ENCODE results near the gene FSTL4.

DNA sequence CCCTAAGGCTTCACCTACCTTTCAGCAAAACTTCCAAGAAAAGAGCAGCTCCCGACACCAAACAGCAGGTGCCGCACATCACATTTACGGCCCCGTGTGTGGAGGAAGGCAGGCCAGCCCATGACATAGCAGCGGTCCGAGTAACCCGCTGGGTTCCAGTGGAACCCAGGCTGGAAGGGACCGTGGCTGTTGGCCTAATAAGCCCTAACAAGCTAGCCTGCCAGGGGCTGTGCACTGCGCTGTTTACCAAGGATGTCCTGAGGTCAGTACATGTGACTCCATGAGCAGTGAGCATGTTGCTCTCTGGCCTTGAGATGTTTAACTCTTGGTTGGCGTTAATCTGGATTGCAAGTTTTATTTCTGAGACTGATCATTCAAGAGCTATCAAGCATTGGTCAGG, 131.5 kb downstream of the FSTL4 start:
- TF ChIP-seq, protein P1, sequence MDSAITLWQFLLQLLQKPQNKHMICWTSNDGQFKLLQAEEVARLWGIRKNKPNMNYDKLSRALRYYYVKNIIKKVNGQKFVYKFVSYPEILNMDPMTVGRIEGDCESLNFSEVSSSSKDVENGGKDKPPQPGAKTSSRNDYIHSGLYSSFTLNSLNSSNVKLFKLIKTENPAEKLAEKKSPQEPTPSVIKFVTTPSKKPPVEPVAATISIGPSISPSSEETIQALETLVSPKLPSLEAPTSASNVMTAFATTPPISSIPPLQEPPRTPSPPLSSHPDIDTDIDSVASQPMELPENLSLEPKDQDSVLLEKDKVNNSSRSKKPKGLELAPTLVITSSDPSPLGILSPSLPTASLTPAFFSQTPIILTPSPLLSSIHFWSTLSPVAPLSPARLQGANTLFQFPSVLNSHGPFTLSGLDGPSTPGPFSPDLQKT (CRISPR knock-in tag; IDR thresholded peaks at IDR 0.05; ENCODE audit: borderline replicate concordance): no peak
- no peak for TF ChIP-seq GATA4 (IDR thresholded peaks at IDR 0.05; ENCODE audit: borderline replicate concordance, low read depth)
- TF ChIP-seq, protein P2, sequence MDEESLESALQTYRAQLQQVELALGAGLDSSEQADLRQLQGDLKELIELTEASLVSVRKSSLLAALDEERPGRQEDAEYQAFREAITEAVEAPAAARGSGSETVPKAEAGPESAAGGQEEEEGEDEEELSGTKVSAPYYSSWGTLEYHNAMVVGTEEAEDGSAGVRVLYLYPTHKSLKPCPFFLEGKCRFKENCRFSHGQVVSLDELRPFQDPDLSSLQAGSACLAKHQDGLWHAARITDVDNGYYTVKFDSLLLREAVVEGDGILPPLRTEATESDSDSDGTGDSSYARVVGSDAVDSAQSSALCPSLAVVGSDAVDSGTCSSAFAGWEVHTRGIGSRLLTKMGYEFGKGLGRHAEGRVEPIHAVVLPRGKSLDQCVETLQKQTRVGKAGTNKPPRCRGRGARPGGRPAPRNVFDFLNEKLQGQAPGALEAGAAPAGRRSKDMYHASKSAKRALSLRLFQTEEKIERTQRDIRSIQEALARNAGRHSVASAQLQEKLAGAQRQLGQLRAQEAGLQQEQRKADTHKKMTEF (CRISPR knock-in tag; IDR thresholded peaks at IDR 0.05): no peak
- TF ChIP-seq, protein P3, sequence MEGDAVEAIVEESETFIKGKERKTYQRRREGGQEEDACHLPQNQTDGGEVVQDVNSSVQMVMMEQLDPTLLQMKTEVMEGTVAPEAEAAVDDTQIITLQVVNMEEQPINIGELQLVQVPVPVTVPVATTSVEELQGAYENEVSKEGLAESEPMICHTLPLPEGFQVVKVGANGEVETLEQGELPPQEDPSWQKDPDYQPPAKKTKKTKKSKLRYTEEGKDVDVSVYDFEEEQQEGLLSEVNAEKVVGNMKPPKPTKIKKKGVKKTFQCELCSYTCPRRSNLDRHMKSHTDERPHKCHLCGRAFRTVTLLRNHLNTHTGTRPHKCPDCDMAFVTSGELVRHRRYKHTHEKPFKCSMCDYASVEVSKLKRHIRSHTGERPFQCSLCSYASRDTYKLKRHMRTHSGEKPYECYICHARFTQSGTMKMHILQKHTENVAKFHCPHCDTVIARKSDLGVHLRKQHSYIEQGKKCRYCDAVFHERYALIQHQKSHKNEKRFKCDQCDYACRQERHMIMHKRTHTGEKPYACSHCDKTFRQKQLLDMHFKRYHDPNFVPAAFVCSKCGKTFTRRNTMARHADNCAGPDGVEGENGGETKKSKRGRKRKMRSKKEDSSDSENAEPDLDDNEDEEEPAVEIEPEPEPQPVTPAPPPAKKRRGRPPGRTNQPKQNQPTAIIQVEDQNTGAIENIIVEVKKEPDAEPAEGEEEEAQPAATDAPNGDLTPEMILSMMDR (CRISPR knock-in tag; IDR thresholded peaks at IDR 0.05): no peak
- TF ChIP-seq, protein P4, sequence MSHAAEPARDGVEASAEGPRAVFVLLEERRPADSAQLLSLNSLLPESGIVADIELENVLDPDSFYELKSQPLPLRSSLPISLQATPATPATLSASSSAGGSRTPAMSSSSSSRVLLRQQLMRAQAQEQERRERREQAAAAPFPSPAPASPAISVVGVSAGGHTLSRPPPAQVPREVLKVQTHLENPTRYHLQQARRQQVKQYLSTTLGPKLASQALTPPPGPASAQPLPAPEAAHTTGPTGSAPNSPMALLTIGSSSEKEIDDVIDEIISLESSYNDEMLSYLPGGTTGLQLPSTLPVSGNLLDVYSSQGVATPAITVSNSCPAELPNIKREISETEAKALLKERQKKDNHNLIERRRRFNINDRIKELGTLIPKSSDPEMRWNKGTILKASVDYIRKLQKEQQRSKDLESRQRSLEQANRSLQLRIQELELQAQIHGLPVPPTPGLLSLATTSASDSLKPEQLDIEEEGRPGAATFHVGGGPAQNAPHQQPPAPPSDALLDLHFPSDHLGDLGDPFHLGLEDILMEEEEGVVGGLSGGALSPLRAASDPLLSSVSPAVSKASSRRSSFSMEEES (CRISPR knock-in tag; IDR thresholded peaks at IDR 0.05): no peak

All from HepG2 (cell line).